ENCODE measurements around the gene POT1.
A peak's percentile ranks its signal among the peaks of the same experiment; 100 is the strongest.

The POT1 gene

GRCh38 chr7:124909808-124910207 lies 19.8 kb downstream of the POT1 start:
- DNase-seq = no peak

GRCh38 chr7:124908259-124908658 lies 21.4 kb downstream of the POT1 start:
- DNase-seq = no peak

GRCh38 chr7:124907490-124907889 lies 22.1 kb downstream of the POT1 start:
- no peak for DNase-seq

GRCh38 chr7:124898531-124898930 lies 31.1 kb downstream of the POT1 start:
- DNase-seq = no peak

- no peak for DNase-seq
Observed at GRCh38 chr7:124896001-124896400, 33.6 kb downstream of the POT1 start.

- no peak for DNase-seq
Observed at GRCh38 chr7:124893140-124893827, 36.3 kb downstream of the POT1 start.

- no peak for DNase-seq
Observed at GRCh38 chr7:124887247-124887646, 42.4 kb downstream of the POT1 start.

- no peak for DNase-seq
Observed at GRCh38 chr7:124881981-124882380, 47.6 kb downstream of the POT1 start.

- no peak for DNase-seq
Observed at GRCh38 chr7:124879771-124880170, 49.9 kb downstream of the POT1 start.

GRCh38 chr7:124879103-124879502 lies 50.5 kb downstream of the POT1 start:
- no peak for DNase-seq

- no peak for DNase-seq
Observed at GRCh38 chr7:124874644-124875163, 54.9 kb downstream of the POT1 start.

- DNase-seq = no peak
Observed at GRCh38 chr7:124857672-124858235, 71.9 kb downstream of the POT1 start.

- DNase-seq = peak; percentile 27
Observed at GRCh38 chr7:124856299-124856888, 73.2 kb downstream of the POT1 start.

- no peak for DNase-seq
Observed at GRCh38 chr7:124843336-124843735, 86.3 kb downstream of the POT1 start.

- DNase-seq = no peak
Observed at GRCh38 chr7:124840435-124840834, 89.2 kb downstream of the POT1 start.

- DNase-seq = no peak
Observed at GRCh38 chr7:124839687-124840086, 89.9 kb downstream of the POT1 start.

- no peak for DNase-seq
Observed at GRCh38 chr7:124836173-124836572, 93.5 kb downstream of the POT1 start.

GRCh38 chr7:124818807-124819206 lies 110.8 kb downstream of the POT1 start:
- no peak for DNase-seq

- no peak for DNase-seq
Observed at GRCh38 chr7:124813994-124814798, 115.4 kb downstream of the POT1 start.

GRCh38 chr7:124812764-124813163 lies 116.9 kb downstream of the POT1 start:
- no peak for DNase-seq

- DNase-seq = no peak
Observed at GRCh38 chr7:124811341-124811740, 118.3 kb downstream of the POT1 start.

GRCh38 chr7:124810605-124811004 lies 119.0 kb downstream of the POT1 start:
- DNase-seq = no peak

GRCh38 chr7:124808206-124808605 lies 121.4 kb downstream of the POT1 start:
- no peak for DNase-seq

Data from RPMI8226 (cell line).